Urinary bladder (tissue), 4 donors: ENCODE data around the gene CDR2. TPM values are rescaled to one million over a fixed set of nuclear protein-coding genes. Genes with fewer than 3 reads are reported as not detected.

Experiments used
- DNase-seq: peaks from one replicate; pipeline ENCODE4 v3.0.0-alpha.2; 2015; ENCODE audit errors: extremely low spot score
- H3K27ac ChIP-seq: one replicate; pipeline ENCODE4 v1.5.1; 2013; ENCODE audit warnings: low read depth, mild to moderate bottlenecking, moderate library complexity
- H3K36me3 ChIP-seq: one replicate; pipeline ENCODE4 v1.6.1; 2013; ENCODE audit warnings: mild to moderate bottlenecking, moderate library complexity; ENCODE audit not compliant: insufficient read depth
- H3K4me1 ChIP-seq: one replicate; pipeline ENCODE4 v1.6.1; 2013; ENCODE audit warnings: mild to moderate bottlenecking, moderate library complexity; ENCODE audit not compliant: insufficient read depth
- H3K4me3 ChIP-seq: one replicate; pipeline ENCODE4 v1.5.1; 2013; ENCODE audit warnings: low read depth, low read length
- WGBS: extraction: QIAGEN DNeasy Blood & Tissue Kit; methylation state at CpG from one replicate; pipeline ENCODE4 v1.1.7; 2013; 5-methylcytosine and 5-hydroxymethylcytosine counted together
- polyA plus RNA-seq: library from polyadenylated mRNA; stranded (reverse); fragments of 200-250 nt; gene quantifications from one replicate; pipeline ENCODE4 v1.2.3, GENCODE V29; 2013
- total RNA-seq: library from RNA; depleted of rRNA; stranded (reverse); fragments of >200 nt; gene quantifications from one replicate; pipeline ENCODE4 v1.2.3, GENCODE V29; 2014
- donor health status: healthy with polysubstance abuse.
- donor health status: healthy.

The CDR2 gene
- total and polyA plus RNA-seq, 2 donors, result 22.9 to 48.6 TPM

DNA sequence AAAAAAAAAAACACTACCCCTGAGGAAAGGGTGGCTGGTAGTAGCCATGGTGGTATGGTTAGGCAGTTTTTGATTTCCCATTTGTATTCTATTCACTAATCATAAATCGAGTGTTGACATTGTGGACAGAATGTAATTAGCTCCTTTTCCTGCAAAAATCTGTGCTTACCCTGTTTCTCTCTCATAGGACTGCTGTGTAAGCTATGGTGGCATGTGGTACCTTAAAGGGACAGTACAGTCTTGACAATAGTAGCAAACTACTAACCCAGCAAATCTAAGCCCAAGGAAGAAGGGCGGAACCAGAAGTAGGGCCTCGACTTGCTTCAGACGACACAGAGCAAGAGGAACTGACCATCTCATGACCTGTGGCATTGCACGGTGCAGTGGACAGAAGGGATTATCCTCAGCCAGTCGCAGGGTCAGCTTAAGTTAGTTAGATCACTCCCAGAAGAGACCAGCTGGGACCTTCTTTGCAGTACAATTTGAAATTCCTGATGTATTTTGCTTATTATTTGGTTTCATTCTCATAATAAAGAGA lies 40.9 kb downstream of the CDR2 start:
- H3K4me1 ChIP-seq, result no peaks in the 10 kb centered on the region
- H3K27ac ChIP-seq, result no peak overlapping the region
- DNase-seq, result no peak
- 72% methylated on average over 6 of the region's 6 CpGs for WGBS
- peaks cover 5% of the 10 kb centered on the region for H3K36me3 ChIP-seq
- H3K4me3 ChIP-seq, result no peak overlapping the region

DNA sequence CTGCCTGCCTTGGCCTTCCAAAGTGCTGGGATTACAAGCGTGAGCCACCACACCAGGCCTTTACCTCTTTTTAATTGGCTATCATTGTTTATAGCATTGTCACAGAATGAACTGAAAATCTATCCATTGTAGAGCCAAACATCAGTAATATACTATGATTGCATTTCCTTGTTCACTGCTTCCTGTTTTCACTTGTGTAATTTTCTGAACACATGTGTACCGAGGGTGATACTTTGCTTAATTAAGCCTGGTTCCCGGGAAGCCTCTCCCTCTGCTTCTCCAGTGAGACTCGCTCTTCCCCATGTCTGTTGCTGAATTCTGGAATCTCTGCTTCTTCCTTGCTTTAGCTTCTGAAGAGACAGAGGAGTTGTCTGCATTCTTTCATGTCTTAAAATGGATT lies 44.1 kb downstream of the CDR2 start:
- Histone ChIP-seq H3K36me3 (peaks cover 5% of the 10 kb centered on the region), H3K4me3 (no peak overlapping the region), H3K27ac (no peak overlapping the region), H3K4me1 (no peaks in the 10 kb centered on the region)
- 43% methylated on average over 4 of the region's 4 CpGs for WGBS
- DNase-seq, result no peak

DNA sequence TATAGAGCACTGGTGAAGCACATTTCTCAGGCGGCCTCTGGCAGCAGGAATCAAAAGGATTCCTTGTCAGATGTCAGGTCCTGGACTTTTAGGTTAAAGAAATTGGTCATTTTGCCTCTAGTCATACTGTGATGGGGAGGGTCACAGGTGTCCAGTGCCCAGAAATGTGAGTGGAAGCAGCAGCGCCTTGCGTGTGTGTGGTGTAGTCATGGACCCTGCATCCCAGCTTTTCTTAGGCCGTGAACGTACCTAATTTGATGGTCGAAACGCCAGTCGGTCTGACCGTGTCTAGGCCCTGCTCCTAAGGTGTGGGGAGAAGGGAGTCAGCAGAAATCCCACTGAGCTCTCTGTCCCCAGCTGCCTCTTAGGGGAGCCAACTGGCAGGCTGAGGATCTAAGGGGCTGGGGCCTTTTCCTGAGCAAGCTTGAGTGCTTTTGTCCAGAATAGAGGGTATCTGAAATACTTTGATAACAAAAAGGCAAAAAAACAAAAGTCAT lies 45.2 kb downstream of the CDR2 start:
- Histone ChIP-seq H3K36me3 (peaks cover 5% of the 10 kb centered on the region), H3K27ac (no peak overlapping the region), H3K4me1 (no peaks in the 10 kb centered on the region), H3K4me3 (no peak overlapping the region)
- DNase-seq, result no peak
- 95% methylated on average over 9 of the region's 9 CpGs for WGBS

DNA sequence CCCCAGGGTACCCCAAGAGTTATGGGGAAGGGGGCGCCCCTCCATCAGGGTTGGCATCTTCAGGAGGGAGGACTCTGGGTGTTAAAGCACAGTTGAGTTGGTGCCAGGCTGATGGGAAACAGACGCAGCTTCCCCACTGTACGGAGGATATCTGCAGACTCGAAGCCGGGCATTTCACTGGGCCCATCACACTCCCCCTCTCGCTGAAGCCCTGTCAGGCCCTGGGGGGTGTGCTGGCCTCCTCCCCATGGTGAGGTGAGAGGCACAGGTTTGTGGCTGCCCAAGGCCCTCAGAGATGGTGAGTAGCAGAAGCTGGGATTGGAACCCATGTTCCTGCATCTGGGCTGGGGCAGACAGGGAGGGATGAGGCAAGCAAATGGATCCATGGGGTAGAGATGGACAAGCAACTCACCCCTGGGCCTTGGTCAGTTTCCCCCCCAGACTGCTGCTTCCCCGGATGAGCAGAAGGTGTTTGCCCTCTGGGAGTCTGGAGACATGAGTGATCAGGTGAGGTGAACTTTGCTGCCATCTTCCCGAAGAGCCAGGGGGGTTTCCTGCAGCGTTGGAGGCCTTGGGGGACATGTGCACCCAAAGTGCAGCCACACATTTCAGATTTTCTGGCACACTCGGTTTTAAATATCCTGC lies 46.2 kb downstream of the CDR2 start:
- H3K27ac ChIP-seq, result no peak overlapping the region
- DNase-seq, result no peak
- H3K4me3 ChIP-seq, result no peak overlapping the region
- 89% methylated on average over 10 of the region's 10 CpGs for WGBS
- H3K36me3 ChIP-seq, result peaks cover 5% of the 10 kb centered on the region
- H3K4me1 ChIP-seq, result no peaks in the 10 kb centered on the region

DNA sequence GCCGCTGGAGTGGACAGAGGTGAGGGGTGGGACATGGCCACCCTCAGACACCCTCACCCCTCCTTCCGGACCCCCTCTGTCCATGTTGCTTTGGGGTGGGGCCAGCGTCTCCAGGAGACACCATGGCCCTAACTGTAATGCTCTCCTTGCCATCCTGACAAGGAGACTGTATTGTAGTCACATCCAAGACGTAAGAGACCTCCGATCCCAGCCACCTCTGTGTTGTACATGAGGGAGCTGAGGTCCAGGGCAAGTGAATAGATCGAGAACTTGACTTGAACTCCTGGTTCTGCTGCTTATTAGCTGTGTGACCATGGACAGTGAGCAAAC lies 47.0 kb downstream of the CDR2 start:
- Histone ChIP-seq H3K4me1 (no peaks in the 10 kb centered on the region), H3K27ac (no peak overlapping the region), H3K36me3 (peaks cover 5% of the 10 kb centered on the region), H3K4me3 (no peak overlapping the region)
- 96% methylated on average over 6 of the region's 6 CpGs for WGBS
- no peak for DNase-seq

DNA sequence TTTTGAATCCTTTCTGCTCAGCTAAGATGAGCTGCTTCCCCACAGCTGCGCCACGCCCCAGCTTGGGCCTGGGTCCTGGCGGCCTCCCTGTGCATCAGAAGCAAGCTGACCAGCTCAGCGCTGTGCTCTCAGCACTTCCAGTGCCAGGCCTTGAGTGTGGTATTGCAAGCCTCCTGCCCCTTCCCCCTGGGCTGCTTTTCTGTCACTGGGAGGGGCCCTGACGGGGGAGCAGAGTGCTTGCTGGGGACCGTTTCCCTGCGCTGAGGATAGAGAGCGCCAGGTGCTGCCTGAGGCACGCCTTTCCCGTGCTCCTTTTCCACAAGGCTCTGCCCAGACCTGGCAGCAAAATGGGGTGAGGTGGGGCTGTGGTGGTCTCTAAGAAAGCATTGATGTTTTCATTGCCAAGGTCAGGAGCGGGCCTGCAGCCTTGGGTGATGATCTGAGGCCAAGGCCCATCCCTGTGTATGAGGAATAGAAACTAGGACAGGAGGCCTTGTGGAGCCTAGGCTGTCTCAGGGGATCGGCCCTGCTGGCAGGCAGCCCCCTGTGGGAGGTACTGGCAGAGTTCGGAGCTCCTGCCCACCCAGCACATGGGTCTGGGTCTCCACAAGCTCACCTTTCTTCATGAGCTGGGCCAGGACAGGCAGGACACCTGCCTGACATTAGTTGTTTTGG lies 47.5 kb downstream of the CDR2 start:
- H3K4me1 ChIP-seq, result no peaks in the 10 kb centered on the region
- no peak for DNase-seq
- H3K4me3 ChIP-seq, result no peak overlapping the region
- H3K27ac ChIP-seq, result no peak overlapping the region
- H3K36me3 ChIP-seq, result peaks cover under 1% of the 10 kb centered on the region
- 89% methylated on average over 13 of the region's 13 CpGs for WGBS

DNA sequence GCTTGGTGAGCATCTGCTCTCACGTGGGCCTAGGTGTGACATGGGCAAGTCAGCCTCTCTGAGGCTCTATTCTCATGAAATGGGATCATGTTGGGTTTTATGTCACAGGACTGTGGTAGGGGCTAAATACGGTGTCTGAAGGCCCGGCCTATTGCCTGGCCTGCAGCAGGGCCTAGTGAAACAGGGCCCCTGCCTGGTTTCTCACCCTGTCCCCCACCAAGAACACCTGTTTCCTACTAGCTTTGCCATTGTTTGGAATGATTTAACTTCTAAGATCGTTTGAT lies 48.1 kb downstream of the CDR2 start:
- Histone ChIP-seq H3K4me1 (no peaks in the 10 kb centered on the region), H3K4me3 (no peak overlapping the region), H3K27ac (no peak overlapping the region), H3K36me3 (no peaks in the 10 kb centered on the region)
- DNase-seq, result no peak
- WGBS, result 87% methylated on average over 4 of the region's 4 CpGs

DNA sequence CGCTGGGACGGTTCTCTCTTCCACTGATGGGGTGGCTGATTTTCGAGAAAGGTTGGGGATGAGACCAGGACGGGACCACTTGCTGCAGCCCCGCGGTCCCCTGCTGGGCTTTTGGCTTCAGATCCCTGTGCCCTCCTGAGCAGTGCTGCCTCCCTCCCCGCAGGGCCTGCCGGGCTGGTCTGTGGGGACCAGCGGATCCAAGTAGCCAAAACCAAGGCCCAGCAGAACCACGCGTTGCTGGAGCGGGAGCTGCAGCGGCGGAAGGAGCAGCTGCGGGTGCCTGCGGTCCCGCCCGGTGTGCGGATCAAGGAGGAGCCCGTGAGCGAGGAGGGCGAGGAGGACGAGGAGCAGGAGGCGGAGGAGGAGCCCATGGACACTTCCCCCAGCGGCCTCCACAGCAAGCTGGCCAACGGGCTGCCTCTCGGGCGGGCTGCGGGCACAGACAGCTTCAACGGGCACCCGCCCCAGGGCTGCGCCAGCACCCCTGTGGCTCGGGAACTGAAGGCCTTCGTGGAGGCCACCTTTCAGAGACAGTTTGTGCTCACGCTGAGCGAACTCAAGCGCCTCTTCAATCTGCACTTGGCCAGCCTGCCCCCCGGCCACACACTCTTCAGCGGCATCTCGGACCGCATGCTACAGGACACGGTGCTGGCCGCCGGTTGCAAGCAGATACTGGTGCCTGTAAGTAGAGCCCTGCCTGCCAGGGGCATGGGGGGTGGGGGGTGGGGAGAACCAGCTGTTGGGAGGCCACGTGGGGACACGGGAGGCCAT lies 48.6 kb downstream of the CDR2 start:
- no peaks in the 10 kb centered on the region for H3K4me1 ChIP-seq
- no peak overlapping the region for H3K27ac ChIP-seq
- WGBS, result 93% methylated on average over 46 of the region's 46 CpGs
- no peak for DNase-seq
- H3K36me3 ChIP-seq, result no peaks in the 10 kb centered on the region
- H3K4me3 ChIP-seq, result no peak overlapping the region

DNA sequence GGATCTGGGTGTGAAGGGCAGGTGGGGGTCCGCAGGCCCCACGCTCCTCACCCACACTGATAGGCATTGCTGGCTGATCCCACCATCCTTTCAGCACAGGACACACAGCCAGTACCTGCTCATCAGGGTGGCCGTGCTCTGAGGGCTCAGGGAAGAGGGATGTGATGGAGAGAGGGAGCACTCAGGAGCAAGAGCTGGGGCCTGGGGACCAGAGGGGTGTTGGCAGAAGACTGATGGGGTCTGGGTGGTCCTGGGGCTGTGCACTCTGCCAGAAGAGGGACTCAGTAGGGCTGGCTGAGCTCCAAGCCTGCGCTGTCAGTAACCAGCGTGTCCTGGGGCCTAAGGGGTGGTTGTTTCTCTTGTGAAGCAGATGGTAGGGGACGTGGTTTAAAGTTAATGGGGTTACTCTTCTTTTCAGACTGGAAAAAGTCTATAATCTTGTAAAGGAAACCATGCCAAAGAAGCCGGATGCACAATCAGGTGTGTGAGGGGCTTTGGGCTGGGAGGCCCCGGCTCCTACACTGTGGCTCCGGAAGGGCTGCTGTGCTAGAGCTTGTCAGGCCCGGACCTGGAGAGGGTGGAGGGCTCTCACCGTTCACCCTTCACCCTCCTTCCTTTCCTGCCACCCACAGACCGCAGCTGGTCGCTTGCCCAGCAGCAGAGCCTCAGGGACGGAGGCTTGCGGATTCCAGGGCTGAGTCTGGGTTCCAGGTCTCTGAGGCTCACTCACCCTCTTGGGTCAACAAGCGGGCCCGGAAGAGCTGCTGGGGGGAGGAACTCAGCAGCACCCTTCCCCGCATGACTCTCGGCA lies 49.4 kb downstream of the CDR2 start:
- H3K36me3 ChIP-seq, result no peaks in the 10 kb centered on the region
- no peak overlapping the region for H3K4me3 ChIP-seq
- no peak for DNase-seq
- H3K4me1 ChIP-seq, result no peaks in the 10 kb centered on the region
- WGBS, result 89% methylated on average over 19 of the region's 19 CpGs
- H3K27ac ChIP-seq, result no peak overlapping the region

DNA sequence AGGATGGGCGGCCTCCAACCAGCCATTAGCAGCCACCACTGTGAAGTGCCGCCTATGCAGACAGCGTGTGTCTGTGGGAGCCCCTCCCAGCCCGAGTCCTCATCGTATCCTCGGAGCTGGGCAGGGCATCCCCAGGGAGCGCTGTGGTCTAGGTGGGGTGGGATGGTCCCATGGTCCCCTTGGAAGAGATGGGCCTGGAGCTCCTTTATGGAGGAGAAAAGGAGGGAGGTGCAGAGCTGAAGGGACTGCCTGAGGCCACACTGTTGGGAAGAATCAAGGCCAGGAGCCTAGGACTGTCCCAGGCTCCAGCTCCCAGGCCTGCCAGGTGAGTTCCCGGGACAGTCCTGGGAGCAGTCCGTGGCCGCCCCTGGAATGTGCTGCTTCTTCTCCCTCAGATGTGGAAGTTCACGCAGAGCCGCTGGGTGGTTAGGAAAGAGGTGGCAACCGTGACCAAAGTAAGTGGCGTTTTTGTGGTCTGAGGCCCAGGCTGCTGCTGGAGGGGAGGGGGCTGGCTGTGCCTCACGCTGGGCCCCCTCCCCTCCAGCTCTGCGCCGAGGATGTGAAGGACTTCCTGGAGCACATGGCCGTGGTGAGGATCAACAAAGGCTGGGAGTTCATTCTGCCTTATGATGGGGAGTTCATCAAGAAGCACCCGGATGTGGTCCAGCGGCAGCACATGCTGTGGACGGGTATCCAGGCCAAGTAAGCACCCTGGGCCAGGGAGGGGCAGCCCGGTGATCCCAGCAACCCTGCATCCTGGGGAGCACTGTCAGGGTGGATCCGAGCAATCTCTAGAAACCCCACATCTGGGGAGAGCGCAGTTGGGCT lies 50.2 kb downstream of the CDR2 start:
- DNase-seq, result no peak
- Histone ChIP-seq H3K4me1 (no peaks in the 10 kb centered on the region), H3K36me3 (no peaks in the 10 kb centered on the region), H3K27ac (no peak overlapping the region), H3K4me3 (no peak overlapping the region)
- 89% methylated on average over 24 of the region's 24 CpGs for WGBS

DNA sequence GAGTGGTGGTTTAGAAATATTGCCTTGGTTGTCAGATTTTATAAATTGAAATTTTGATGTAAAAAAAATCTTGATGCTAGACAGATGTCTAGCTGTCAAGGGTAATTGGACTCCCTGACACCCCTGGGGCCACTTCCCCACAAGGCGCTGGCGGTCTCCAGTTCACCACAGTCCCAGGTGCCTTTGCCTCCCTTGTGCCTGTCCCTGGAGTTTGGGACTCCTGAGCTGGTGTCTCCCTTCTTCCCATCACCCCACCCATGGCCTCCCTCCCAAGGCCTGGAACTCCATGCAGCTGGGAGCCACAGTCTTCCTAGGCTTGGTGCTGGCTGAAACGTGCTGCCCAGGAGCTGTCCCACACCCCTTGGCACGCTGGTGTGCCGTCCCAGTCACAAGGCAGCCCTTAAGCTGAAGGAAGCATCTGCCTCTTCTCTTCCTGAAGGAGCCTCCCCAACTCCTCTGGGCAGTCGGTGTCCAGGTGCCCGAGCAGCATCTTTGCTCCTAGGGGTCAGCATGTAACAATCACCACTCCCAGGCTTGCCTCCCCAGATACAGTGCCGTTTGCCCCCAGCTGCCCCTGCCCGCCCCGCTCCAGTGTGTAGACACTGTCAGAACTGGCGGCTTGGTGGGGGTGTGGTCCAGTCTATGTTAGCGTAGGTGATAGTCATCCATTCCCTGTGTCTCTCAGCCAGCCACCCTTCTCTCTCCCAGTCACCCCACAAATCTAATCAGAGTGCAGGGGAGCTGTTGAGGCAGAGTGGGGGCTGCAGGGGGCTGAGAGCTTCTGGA lies 51.1 kb downstream of the CDR2 start:
- no peak for DNase-seq
- Histone ChIP-seq H3K27ac (no peak overlapping the region), H3K4me1 (no peaks in the 10 kb centered on the region), H3K36me3 (peaks cover 1% of the 10 kb centered on the region), H3K4me3 (no peak overlapping the region)
- 90% methylated on average over 12 of the region's 12 CpGs for WGBS

DNA sequence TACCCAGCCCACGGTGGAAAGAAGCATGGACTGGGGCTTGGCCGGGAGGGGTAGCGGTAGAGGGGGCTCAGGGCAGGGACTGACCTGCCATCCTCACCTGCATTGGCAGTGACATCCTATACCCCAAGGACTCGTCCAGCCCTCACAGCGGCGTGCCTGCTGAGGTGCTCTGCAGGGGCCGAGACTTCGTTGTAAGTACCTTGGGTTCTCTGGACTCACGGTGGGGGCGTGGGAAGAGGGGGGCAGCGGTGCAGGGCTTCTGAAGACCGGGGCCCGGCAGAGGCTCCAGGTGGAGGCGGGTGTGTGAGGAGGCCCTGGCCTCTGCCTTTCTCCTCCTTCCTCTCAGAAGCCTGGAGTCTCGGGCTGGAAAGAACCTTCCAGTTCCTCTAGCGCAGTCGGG lies 51.7 kb downstream of the CDR2 start:
- WGBS, result 93% methylated on average over 17 of the region's 17 CpGs
- no peak for DNase-seq
- no peak overlapping the region for H3K27ac ChIP-seq
- H3K4me1 ChIP-seq, result no peaks in the 10 kb centered on the region
- peaks cover 1% of the 10 kb centered on the region for H3K36me3 ChIP-seq
- H3K4me3 ChIP-seq, result no peak overlapping the region
